RWPE2 (cell line): Measurements from ENCODE around the gene SELENOV.

ENCODE experiments used
- ATAC-seq: fragments of 200-7000 bp; cut with Tn5 transposase; 3 replicates; pipeline ENCODE4 v1.9.1; 2021; ENCODE audit warnings: low read depth
- DNase-seq: peaks from one replicate; pipeline ENCODE4 v3.0.0-alpha.2; 2020; ENCODE audit warnings: low spot score
- H3K27ac ChIP-seq: fragments of 450-650 bp; 2 replicates; pipeline ENCODE4 v1.5.1; 2017; ENCODE audit warnings: mild to moderate bottlenecking; ENCODE audit not compliant: poor library complexity, severe bottlenecking
- H3K27me3 ChIP-seq: fragments of 250-450 bp; sonication (Bioruptor Pico); 2 replicates; pipeline ENCODE4 v1.5.1; 2021; ENCODE audit warnings: mild to moderate bottlenecking, moderate library complexity; ENCODE audit not compliant: insufficient read depth, poor library complexity, severe bottlenecking
- H3K36me3 ChIP-seq: fragments of 250-450 bp; sonication (Bioruptor Pico); 2 replicates; pipeline ENCODE4 v1.5.1; 2020; ENCODE audit warnings: low read depth, mild to moderate bottlenecking, moderate library complexity
- H3K4me1 ChIP-seq: fragments of 250-450 bp; sonication (Bioruptor Pico); 2 replicates; pipeline ENCODE4 v1.5.1; 2021; ENCODE audit warnings: mild to moderate bottlenecking, moderate library complexity; ENCODE audit not compliant: insufficient read depth, poor library complexity, severe bottlenecking
- H3K4me3 ChIP-seq: fragments of 250-450 bp; sonication (Bioruptor Pico); 2 replicates; pipeline ENCODE4 v1.5.1; 2021; ENCODE audit warnings: mild to moderate bottlenecking, moderate library complexity; ENCODE audit not compliant: severe bottlenecking
- H3K9me3 ChIP-seq: fragments of 250-450 bp; sonication (Bioruptor Pico); 2 replicates; pipeline ENCODE4 v1.5.1; 2021; ENCODE audit warnings: mild to moderate bottlenecking, moderate library complexity; ENCODE audit not compliant: severe bottlenecking
- TF ChIP-seq, protein P1 (sequence below): fragments of 450-650 bp; IDR thresholded peaks from one replicate; pipeline ENCODE4 v1.5.1; 2017; ENCODE audit warnings: mild to moderate bottlenecking, moderate library complexity; ENCODE audit not compliant: poor library complexity, severe bottlenecking

The SELENOV gene

DNA sequence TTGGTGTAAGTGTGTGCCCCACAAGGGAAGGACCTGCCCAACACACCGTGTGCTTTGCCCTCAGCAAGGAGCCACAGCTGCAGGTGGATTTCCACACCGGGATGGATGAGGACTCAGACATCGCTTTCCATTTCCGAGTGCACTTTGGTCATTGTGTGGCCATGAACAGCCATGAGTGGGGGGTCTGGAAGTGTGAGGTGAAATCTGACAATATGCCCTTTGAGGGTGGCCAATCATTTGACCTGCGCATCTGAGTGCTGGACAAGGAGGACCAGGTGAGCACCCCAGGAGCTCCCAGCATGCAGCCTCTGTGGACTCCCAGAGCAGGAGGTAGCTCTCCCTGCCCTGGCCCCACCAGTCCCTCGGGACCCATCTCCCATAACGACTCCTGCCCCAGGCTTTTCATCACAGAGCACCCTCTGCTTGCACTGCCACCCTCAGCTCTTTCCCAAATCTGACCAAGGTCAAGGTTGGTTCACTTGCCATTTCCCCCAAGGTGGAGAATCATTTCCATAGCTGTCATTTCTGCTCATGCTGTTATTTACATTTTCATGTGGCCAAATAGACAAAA lies 38.2 kb downstream of the SELENOV start:
- Histone ChIP-seq H3K4me3 (no peak overlapping the region), H3K4me1 (no peaks in the 10 kb centered on the region), H3K9me3 (no peaks in the 10 kb centered on the region), H3K36me3 (no peaks in the 10 kb centered on the region), H3K27ac (no peak overlapping the region), H3K27me3 (no peaks in the 10 kb centered on the region)
- DNase-seq, result no peak
- TF ChIP-seq, protein P1, sequence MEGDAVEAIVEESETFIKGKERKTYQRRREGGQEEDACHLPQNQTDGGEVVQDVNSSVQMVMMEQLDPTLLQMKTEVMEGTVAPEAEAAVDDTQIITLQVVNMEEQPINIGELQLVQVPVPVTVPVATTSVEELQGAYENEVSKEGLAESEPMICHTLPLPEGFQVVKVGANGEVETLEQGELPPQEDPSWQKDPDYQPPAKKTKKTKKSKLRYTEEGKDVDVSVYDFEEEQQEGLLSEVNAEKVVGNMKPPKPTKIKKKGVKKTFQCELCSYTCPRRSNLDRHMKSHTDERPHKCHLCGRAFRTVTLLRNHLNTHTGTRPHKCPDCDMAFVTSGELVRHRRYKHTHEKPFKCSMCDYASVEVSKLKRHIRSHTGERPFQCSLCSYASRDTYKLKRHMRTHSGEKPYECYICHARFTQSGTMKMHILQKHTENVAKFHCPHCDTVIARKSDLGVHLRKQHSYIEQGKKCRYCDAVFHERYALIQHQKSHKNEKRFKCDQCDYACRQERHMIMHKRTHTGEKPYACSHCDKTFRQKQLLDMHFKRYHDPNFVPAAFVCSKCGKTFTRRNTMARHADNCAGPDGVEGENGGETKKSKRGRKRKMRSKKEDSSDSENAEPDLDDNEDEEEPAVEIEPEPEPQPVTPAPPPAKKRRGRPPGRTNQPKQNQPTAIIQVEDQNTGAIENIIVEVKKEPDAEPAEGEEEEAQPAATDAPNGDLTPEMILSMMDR, result no peak
- ATAC-seq, result no peak

- Histone ChIP-seq H3K4me3 (no peak overlapping the region), H3K4me1 (no peaks in the 10 kb centered on the region), H3K9me3 (no peaks in the 10 kb centered on the region), H3K27ac (no peak overlapping the region), H3K36me3 (no peaks in the 10 kb centered on the region), H3K27me3 (no peaks in the 10 kb centered on the region)
- ATAC-seq (no peak), DNase-seq (no peak)
- TF ChIP-seq, protein P1, result no peak
Measured at GRCh38 chr19:39554701-39555311, 39.9 kb downstream of the SELENOV start.

DNA sequence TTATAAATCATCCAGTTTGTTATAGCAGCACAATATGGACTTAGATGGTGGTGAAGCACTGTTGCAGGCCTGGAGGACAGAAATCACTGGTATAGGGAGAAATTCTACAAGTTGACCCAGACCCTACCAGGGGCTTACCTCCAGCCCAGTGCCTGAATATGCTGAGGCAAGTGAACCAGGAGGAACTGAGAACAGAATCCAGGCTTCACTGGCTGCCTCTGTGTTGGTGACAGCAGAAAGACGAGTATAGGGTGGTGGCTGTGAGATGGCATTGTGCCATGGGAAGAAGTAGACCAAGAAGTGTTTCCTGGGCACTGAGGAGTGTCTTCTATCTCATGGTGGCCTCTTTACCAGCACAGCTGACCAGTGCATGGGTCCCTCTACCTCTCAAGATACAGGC lies 40.9 kb downstream of the SELENOV start:
- TF ChIP-seq, protein P1, result no peak
- no peaks in the 10 kb centered on the region for H3K36me3 ChIP-seq
- ATAC-seq (no peak), DNase-seq (no peak)
- no peaks in the 10 kb centered on the region for H3K9me3 ChIP-seq
- H3K4me1 ChIP-seq, result no peaks in the 10 kb centered on the region
- no peak overlapping the region for H3K4me3 ChIP-seq
- no peaks in the 10 kb centered on the region for H3K27me3 ChIP-seq
- no peak overlapping the region for H3K27ac ChIP-seq

- Histone ChIP-seq H3K27me3 (no peaks in the 10 kb centered on the region), H3K36me3 (no peaks in the 10 kb centered on the region), H3K9me3 (no peaks in the 10 kb centered on the region), H3K27ac (no peak overlapping the region), H3K4me3 (no peak overlapping the region), H3K4me1 (no peaks in the 10 kb centered on the region)
- DNase-seq (no peak), ATAC-seq (peak; percentile 48; the same call in 1 of the 3 replicates)
- TF ChIP-seq, protein P1, result no peak
Measured at GRCh38 chr19:39557811-39558623, 43.1 kb downstream of the SELENOV start.

GRCh38 chr19:39558624-39559117 lies 43.7 kb downstream of the SELENOV start:
- H3K9me3 ChIP-seq, result no peaks in the 10 kb centered on the region
- no peak overlapping the region for H3K4me3 ChIP-seq
- ATAC-seq, result no peak
- no peak overlapping the region for H3K27ac ChIP-seq
- no peaks in the 10 kb centered on the region for H3K27me3 ChIP-seq
- H3K4me1 ChIP-seq, result peaks cover 5% of the 10 kb centered on the region
- DNase-seq, result no peak
- H3K36me3 ChIP-seq, result no peaks in the 10 kb centered on the region
- TF ChIP-seq, protein P1, result no peak
